Endothelial cell of umbilical vein (primary cell): Measurements from ENCODE around the gene ZNF804A. TPM values are rescaled to one million over a fixed set of nuclear protein-coding genes. Genes with fewer than 3 reads are reported as not detected.

Experiments used
- BruUV-seq: library from RNA; stranded (reverse); fragments of 400-500 nt; replicated peaks from 2 replicates; lab custom pipeline; 2021; lab: Mats Ljungman, UMichigan
- CTCF ChIA-PET: fragments of 300-600, 350-600 bp; sonication (Branson Sonifier 250); formaldehyde crosslinking; loops from one replicate; lab custom pipeline; 2021; ENCODE audit warnings: antibody characterized with exemption, inconsistent platforms; lab: Charles Lee
- POLR2A ChIA-PET: fragments of 300-600, 350-600 bp; sonication (Branson Sonifier 250); formaldehyde crosslinking; loops from one replicate; lab custom pipeline; 2021; ENCODE audit warnings: antibody characterized with exemption, inconsistent platforms; lab: Charles Lee
- DNase-seq: peaks from one replicate; pipeline ENCODE4 v3.0.0-alpha.2; 2011; ENCODE audit warnings: low read depth, low spot score
- FAIRE-seq: peaks from 2 replicates; lab custom pipeline; 2011; peaks lifted over from hg19 to GRCh38; lab: Jason Lieb, UNC
- H2AFZ ChIP-seq: 2 replicates; pipeline ENCODE4 v1.6.0; 2012; ENCODE audit warnings: low read depth, low read length, control low read depth, inconsistent platforms
- H3K27ac ChIP-seq: 2 replicates; pipeline ENCODE4 v1.5.1; 2011; ENCODE audit warnings: low read depth, mild to moderate bottlenecking, control low read depth, low read length, moderate library complexity; ENCODE audit not compliant: insufficient read depth
- H3K27me3 ChIP-seq, 2 experiments: 2 replicates each; pipeline versions ENCODE4 v1.6.0 to v1.6.1; 2011; ENCODE audit warnings: low read length in 2 of 2, mixed read lengths in 1 of 2; ENCODE audit not compliant: control insufficient read depth in 2 of 2, insufficient read depth in 2 of 2
- H3K36me3 ChIP-seq, 2 experiments: 2 replicates in 1 of 2; 3 replicates in 1 of 2; pipeline ENCODE4 v1.5.1; 2011; ENCODE audit warnings: low read length in 2 of 2, mild to moderate bottlenecking in 1 of 2, moderate library complexity in 1 of 2; ENCODE audit not compliant: control insufficient read depth in 2 of 2, insufficient read depth in 2 of 2; ENCODE audit errors: extremely low read depth in 1 of 2
- H3K4me1 ChIP-seq: 3 replicates; pipeline ENCODE4 v1.5.1; 2011; ENCODE audit warnings: mild to moderate bottlenecking, low read length; ENCODE audit not compliant: control insufficient read depth, insufficient read depth; ENCODE audit errors: extremely low read depth
- H3K4me2 ChIP-seq: 2 replicates; pipeline ENCODE4 v1.6.1; 2011; ENCODE audit warnings: low read length, control low read depth, mixed read lengths; ENCODE audit not compliant: insufficient read depth
- H3K4me3 ChIP-seq, 3 experiments: fragments of 200-600 bp in 1 of 3; sonication (generic), shearing (Covaris generic) in 1 of 3; replicated peaks in 1 of 3; 2 replicates each; pipeline ENCODE4 v1.5.1; 2011 to 2016; ENCODE audit warnings: control low read depth in 3 of 3, low read length in 3 of 3, mild to moderate bottlenecking in 2 of 3, inconsistent platforms in 1 of 3, low read depth in 1 of 3, moderate library complexity in 1 of 3; ENCODE audit not compliant: insufficient read depth in 1 of 3
- H3K79me2 ChIP-seq: 2 replicates; pipeline ENCODE4 v1.6.0; 2012; ENCODE audit warnings: low read length, inconsistent platforms; ENCODE audit not compliant: control insufficient read depth, insufficient read depth
- H3K9ac ChIP-seq: replicated peaks from 2 replicates; pipeline ENCODE3; 2011; ENCODE audit warnings: low read length, control low read depth; ENCODE audit not compliant: insufficient read depth; ENCODE audit errors: extremely low read depth
- H3K9me1 ChIP-seq: replicated peaks from 3 replicates; pipeline ENCODE4 v1.6.0; 2011; ENCODE audit warnings: mild to moderate bottlenecking, low read length; ENCODE audit not compliant: control insufficient read depth, insufficient read depth; ENCODE audit errors: extremely low read depth
- H3K9me3 ChIP-seq: replicated peaks from 2 replicates; pipeline ENCODE4 v1.5.1; 2012; ENCODE audit warnings: low read length, inconsistent platforms; ENCODE audit not compliant: control insufficient read depth, insufficient read depth
- H4K20me1 ChIP-seq: replicated peaks from 2 replicates; pipeline ENCODE3; 2011; ENCODE audit warnings: mild to moderate bottlenecking, low read length; ENCODE audit not compliant: control insufficient read depth, insufficient read depth; ENCODE audit errors: extremely low read depth
- EZH2 ChIP-seq: IDR thresholded peaks from 2 replicates; pipeline ENCODE4 v1.6.1; 2012; ENCODE audit warnings: borderline replicate concordance, low read depth, mild to moderate bottlenecking, moderate library complexity, low read length, inconsistent platforms; ENCODE audit not compliant: severe bottlenecking
- FOS ChIP-seq: IDR thresholded peaks from 2 replicates; pipeline ENCODE4 v1.6.1; 2011; ENCODE audit warnings: mild to moderate bottlenecking, low read length, moderate library complexity, borderline replicate concordance; ENCODE audit not compliant: insufficient read depth
- GATA2 ChIP-seq: IDR thresholded peaks from 2 replicates; pipeline ENCODE4 v1.7.0; 2011; ENCODE audit warnings: low read depth, mild to moderate bottlenecking, moderate library complexity, mixed read lengths, low read length; ENCODE audit not compliant: insufficient read length, insufficient read depth
- JUN ChIP-seq: IDR thresholded peaks from 2 replicates; pipeline ENCODE4 v1.6.1; 2011; ENCODE audit warnings: borderline replicate concordance, low read depth; ENCODE audit not compliant: insufficient read length, insufficient read depth
- MYC ChIP-seq: IDR thresholded peaks from one replicate; pipeline ENCODE4 v1.6.1; 2011; ENCODE audit warnings: mild to moderate bottlenecking, low read depth, low read length
- POLR2A ChIP-seq: IDR thresholded peaks from 2 replicates; pipeline ENCODE4 v1.6.1; 2012; ENCODE audit warnings: low read depth, mild to moderate bottlenecking, control low read depth, low read length
- POLR2AphosphoS5 ChIP-seq: IDR thresholded peaks from 2 replicates; pipeline ENCODE4 v1.6.1; 2012; ENCODE audit warnings: low read depth, mild to moderate bottlenecking, control low read depth, low read length, moderate library complexity; ENCODE audit not compliant: insufficient read depth
- dilution Hi-C: fragments of 300-500 bp; cut with MboI; formaldehyde crosslinking; loops from one replicate; pipeline ENCODE4 v1.15.0; 2019; ENCODE audit warnings: low sequenced_read_pairs; ENCODE audit not compliant: extremely low pct_ligation_motif_present
- intact Hi-C: fragments of 100-400 bp; cut with micrococcal nuclease; formaldehyde crosslinking; loops from one replicate; pipeline ENCODE4 v1.10.0; 2022
- polyA plus RNA-seq, 4 experiments: library from polyadenylated mRNA; depleted of rRNA in 3 of 4; stranded (reverse) in 3 of 4; unstranded in 1 of 4; fragments of >200 nt; gene quantifications; 2 replicates each; pipeline versions ENCODE4 v1.2.1 to v1.2.3, GENCODE V29; 2011 to 2012; ENCODE audit warnings: missing spikeins in 1 of 4
- total RNA-seq: library from RNA; stranded (reverse); gene quantifications from 2 replicates; pipeline ENCODE4 v1.2.3, GENCODE V29; 2021
- TF ChIP-seq, protein P1 (sequence below): IDR thresholded peaks from 2 replicates; pipeline ENCODE4 v1.6.1; 2011; ENCODE audit not compliant: insufficient read depth, insufficient read length
- TF ChIP-seq, protein P2 (sequence below), 2 donors: IDR thresholded peaks; 1 replicate in 1 of 2; 2 replicates in 1 of 2; pipeline ENCODE4 v1.5.1; 2011; ENCODE audit warnings: low read length in 2 of 2, mild to moderate bottlenecking in 2 of 2, moderate library complexity in 2 of 2, control low read depth in 1 of 2, inconsistent platforms in 1 of 2, low read depth in 1 of 2; ENCODE audit not compliant: insufficient read depth in 1 of 2; ENCODE audit errors: extremely low read depth in 1 of 2

The ZNF804A gene
- total and polyA plus RNA-seq, 2 donors (not counting 3 experiments of a cell fraction or from before 2014, with no cell fraction given) = 0.22 TPM; not detected in 1

- TF ChIP-seq EZH2 = no peak
- TF ChIP-seq, protein P1, sequence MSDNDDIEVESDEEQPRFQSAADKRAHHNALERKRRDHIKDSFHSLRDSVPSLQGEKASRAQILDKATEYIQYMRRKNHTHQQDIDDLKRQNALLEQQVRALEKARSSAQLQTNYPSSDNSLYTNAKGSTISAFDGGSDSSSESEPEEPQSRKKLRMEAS = no peak
- no peak for TF ChIP-seq MYC
- TF ChIP-seq, protein P2, sequence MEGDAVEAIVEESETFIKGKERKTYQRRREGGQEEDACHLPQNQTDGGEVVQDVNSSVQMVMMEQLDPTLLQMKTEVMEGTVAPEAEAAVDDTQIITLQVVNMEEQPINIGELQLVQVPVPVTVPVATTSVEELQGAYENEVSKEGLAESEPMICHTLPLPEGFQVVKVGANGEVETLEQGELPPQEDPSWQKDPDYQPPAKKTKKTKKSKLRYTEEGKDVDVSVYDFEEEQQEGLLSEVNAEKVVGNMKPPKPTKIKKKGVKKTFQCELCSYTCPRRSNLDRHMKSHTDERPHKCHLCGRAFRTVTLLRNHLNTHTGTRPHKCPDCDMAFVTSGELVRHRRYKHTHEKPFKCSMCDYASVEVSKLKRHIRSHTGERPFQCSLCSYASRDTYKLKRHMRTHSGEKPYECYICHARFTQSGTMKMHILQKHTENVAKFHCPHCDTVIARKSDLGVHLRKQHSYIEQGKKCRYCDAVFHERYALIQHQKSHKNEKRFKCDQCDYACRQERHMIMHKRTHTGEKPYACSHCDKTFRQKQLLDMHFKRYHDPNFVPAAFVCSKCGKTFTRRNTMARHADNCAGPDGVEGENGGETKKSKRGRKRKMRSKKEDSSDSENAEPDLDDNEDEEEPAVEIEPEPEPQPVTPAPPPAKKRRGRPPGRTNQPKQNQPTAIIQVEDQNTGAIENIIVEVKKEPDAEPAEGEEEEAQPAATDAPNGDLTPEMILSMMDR (IDR thresholded peaks at IDR 0.05; ENCODE audit: extremely low read depth in 1 of 2, insufficient read depth in 1 of 2, low read depth in 1 of 2, low read length in 2 of 2) = no peak
- TF ChIP-seq FOS = no peak
- no peak for TF ChIP-seq POLR2AphosphoS5
- no peak for TF ChIP-seq JUN
- TF ChIP-seq POLR2A = no peak
- TF ChIP-seq GATA2 = no peak
- FAIRE-seq = no peak
- Histone ChIP-seq H3K4me1 (no peaks in the 10 kb centered on the region), H3K9me1 (no peaks in the 10 kb centered on the region), H3K27me3 (no peaks in the 10 kb centered on the region), H3K79me2 (no peaks in the 10 kb centered on the region), H4K20me1 (no peaks in the 10 kb centered on the region), H3K27ac (no peak overlapping the region), H3K4me2 (no peak overlapping the region), H2AFZ (no peak overlapping the region), H3K9ac (no peak overlapping the region), H3K9me3 (no peaks in the 10 kb centered on the region), H3K36me3 (no peaks in the 10 kb centered on the region), H3K4me3 (no peak overlapping the region)
- CTCF ChIA-PET = interaction anchor here (0.6 kb wide), 1 partner anchor 38 kb away, joined by 3 read pairs; no protein-coding TSS in a partner anchor
- no TSS peak for BruUV-seq
- no peak for DNase-seq
- dilution Hi-C loops (no loop called here), intact Hi-C loops (no loop called here)
- POLR2A ChIA-PET = no interaction called here
Measured at GRCh38 chr2:184727813-184728212, 129.5 kb downstream of the ZNF804A start.
